IMR-90 (cell line): Measurements from ENCODE around the gene CCT4. TPM values are rescaled to one million over a fixed set of nuclear protein-coding genes. Genes with fewer than 3 reads are reported as not detected.
"Not testable (repeated sequence)": the region's sequence is repeated elsewhere in the genome, so short reads cannot be mapped to it uniquely, and the experiment has no call there.

Source experiments
- ATAC-seq: fragments of 200-7000 bp; cut with Tn5 transposase; 2 replicates; pipeline ENCODE4 v1.9.1; 2020; ENCODE audit warnings: low read depth, mild to moderate bottlenecking, moderate library complexity
- BruUV-seq: library from RNA; stranded (reverse); fragments of 400-500 nt; replicated peaks from 2 replicates; lab custom pipeline; 2021; lab: Mats Ljungman, UMichigan
- CTCF ChIA-PET: fragments of 300-600 bp; formaldehyde crosslinking; extraction: SDS; loops from one replicate; lab custom pipeline; 2021; ENCODE audit warnings: antibody characterized with exemption; lab: Yijun Ruan, JAX
- POLR2A ChIA-PET: fragments of 300-600 bp; sonication (Branson Sonifier 250); formaldehyde crosslinking; loops from one replicate; lab custom pipeline; 2022; ENCODE audit warnings: antibody characterized with exemption; ENCODE audit not compliant: unreplicated experiment; lab: Charles Lee
- DNase-seq: peaks from one replicate; pipeline ENCODE4 v3.0.0; 2013
- H2AFZ ChIP-seq: replicated peaks from 2 replicates; pipeline ENCODE3; 2013; ENCODE audit warnings: low read length, mild to moderate bottlenecking; ENCODE audit not compliant: poor library complexity
- H2AK5ac ChIP-seq: 2 replicates; pipeline ENCODE4 v1.6.1; 2013; ENCODE audit warnings: low read depth, low read length, inconsistent platforms
- H2AK9ac ChIP-seq: replicated peaks from 2 replicates; pipeline ENCODE3; 2013; ENCODE audit warnings: mild to moderate bottlenecking, low read depth, low read length, moderate library complexity; ENCODE audit not compliant: poor library complexity
- H2BK120ac ChIP-seq: 2 replicates; pipeline ENCODE4 v1.6.1; 2013; ENCODE audit warnings: low read depth, low read length, inconsistent platforms
- H2BK15ac ChIP-seq: 3 replicates; pipeline ENCODE4 v1.6.1; 2013; ENCODE audit warnings: low read depth, low read length, inconsistent platforms
- H2BK20ac ChIP-seq: 2 replicates; pipeline ENCODE4 v1.6.1; 2013; ENCODE audit warnings: low read depth, mild to moderate bottlenecking, inconsistent platforms, low read length, moderate library complexity
- H2BK5ac ChIP-seq: 2 replicates; pipeline ENCODE4 v1.6.1; 2013; ENCODE audit warnings: mild to moderate bottlenecking, low read depth, low read length, inconsistent platforms; ENCODE audit not compliant: poor library complexity, severe bottlenecking
- H3K14ac ChIP-seq: replicated peaks from 2 replicates; pipeline ENCODE4 v1.6.1; 2013; ENCODE audit warnings: low read depth, low read length, inconsistent platforms
- H3K18ac ChIP-seq: 2 replicates; pipeline ENCODE4 v1.6.1; 2013; ENCODE audit warnings: low read depth, low read length, control low read depth
- H3K23ac ChIP-seq: 2 replicates; pipeline ENCODE4 v1.6.1; 2013; ENCODE audit warnings: low read depth, low read length, inconsistent platforms
- H3K27ac ChIP-seq: 2 replicates; pipeline ENCODE4 v1.5.1; 2013; ENCODE audit warnings: mild to moderate bottlenecking, control low read depth, low read length; ENCODE audit not compliant: insufficient read depth
- H3K27me3 ChIP-seq: 2 replicates; pipeline ENCODE4 v1.6.1; 2013; ENCODE audit warnings: low read length; ENCODE audit not compliant: control insufficient read depth, insufficient read depth
- H3K36me3 ChIP-seq: 2 replicates; pipeline ENCODE4 v1.6.1; 2013; ENCODE audit warnings: low read length, mixed read lengths; ENCODE audit not compliant: control insufficient read depth, insufficient read depth
- H3K4ac ChIP-seq: 2 replicates; pipeline ENCODE4 v1.6.1; 2013; ENCODE audit warnings: low read depth, low read length, inconsistent platforms
- H3K4me1 ChIP-seq: 2 replicates; pipeline ENCODE4 v1.6.1; 2013; ENCODE audit warnings: low read length, mixed read lengths; ENCODE audit not compliant: control insufficient read depth, insufficient read depth
- H3K4me2 ChIP-seq: 2 replicates; pipeline ENCODE4 v1.6.1; 2013; ENCODE audit warnings: low read depth, mild to moderate bottlenecking, control low read depth, low read length, moderate library complexity
- H3K4me3 ChIP-seq: 2 replicates; pipeline ENCODE4 v1.5.1; 2013; ENCODE audit warnings: low read depth, mild to moderate bottlenecking, control low read depth, low read length, moderate library complexity; ENCODE audit not compliant: insufficient read depth
- H3K56ac ChIP-seq: 2 replicates; pipeline ENCODE4 v1.6.1; 2013; ENCODE audit warnings: low read length, inconsistent platforms; ENCODE audit not compliant: insufficient read depth; ENCODE audit errors: extremely low read depth
- H3K79me1 ChIP-seq, 2 experiments: 2 replicates each; pipeline ENCODE4 v1.6.1; 2013; ENCODE audit warnings: low read length in 2 of 2, inconsistent platforms in 1 of 2, low read depth in 1 of 2
- H3K9ac ChIP-seq: 2 replicates; pipeline ENCODE4 v1.6.1; 2013; ENCODE audit warnings: low read depth, low read length, control low read depth
- H3K9me1 ChIP-seq: 2 replicates; pipeline ENCODE4 v1.6.1; 2013; ENCODE audit warnings: low read length, inconsistent platforms; ENCODE audit not compliant: insufficient read depth
- H3K9me3 ChIP-seq: 2 replicates; pipeline ENCODE4 v1.6.1; 2013; ENCODE audit warnings: low read length; ENCODE audit not compliant: control insufficient read depth, insufficient read depth
- H4K20me1 ChIP-seq: 2 replicates; pipeline ENCODE4 v1.6.1; 2013; ENCODE audit warnings: low read length, inconsistent platforms; ENCODE audit not compliant: insufficient read depth
- H4K5ac ChIP-seq: 2 replicates; pipeline ENCODE4 v1.6.1; 2013; ENCODE audit warnings: mild to moderate bottlenecking, low read depth, low read length, control low read depth
- H4K8ac ChIP-seq, 2 experiments: 2 replicates each; pipeline ENCODE4 v1.6.1; 2013; ENCODE audit warnings: low read depth in 2 of 2, low read length in 2 of 2, control low read depth in 1 of 2, inconsistent platforms in 1 of 2
- H4K91ac ChIP-seq: 2 replicates; pipeline ENCODE4 v1.6.1; 2013; ENCODE audit warnings: low read depth, low read length, inconsistent platforms; ENCODE audit not compliant: insufficient read depth
- WGBS, 2 experiments: methylation state at CpG; one replicate each; pipeline versions ENCODE4 v1.1.5 to v1.1.7; 2013; ENCODE audit warnings: missing lambda C conversion rate in 2 of 2; ENCODE audit not compliant: insufficient read length in 1 of 2; ENCODE audit errors: extremely low coverage in 2 of 2; 5-methylcytosine and 5-hydroxymethylcytosine counted together
- dilution Hi-C: fragments of 300-500 bp; cut with HindIII; formaldehyde crosslinking; loops from one replicate; pipeline ENCODE4 v1.14.3; 2018; ENCODE audit warnings: low sequenced_read_pairs; ENCODE audit not compliant: unreplicated experiment
- in situ Hi-C: fragments of 300-500 bp; cut with MboI; formaldehyde crosslinking; loops from 3 replicates; pipeline ENCODE4 v1.14.3; 2019; ENCODE audit warnings: low sequenced_read_pairs, inconsistent platforms, mixed read lengths
- intact Hi-C: fragments of 100-400 bp; cut with micrococcal nuclease; formaldehyde crosslinking; loops from 2 replicates; pipeline ENCODE4 v1.10.0; 2022
- polyA plus RNA-seq, 3 experiments: library from polyadenylated mRNA; depleted of rRNA; stranded (reverse); fragments of >200 nt; gene quantifications; 2 replicates each; pipeline ENCODE4 v1.2.3, GENCODE V29; 2012; ENCODE audit warnings: low replicate concordance in 1 of 3
- total RNA-seq: library from RNA; depleted of rRNA; stranded (reverse); fragments of >200 nt; gene quantifications from 2 replicates; pipeline ENCODE4 v1.2.3, GENCODE V29; 2012

Gene CCT4
- total and polyA plus RNA-seq, 2 of the 4 experiments (the other 2 are of a cell fraction), result 94.4 to 187 TPM

DNA sequence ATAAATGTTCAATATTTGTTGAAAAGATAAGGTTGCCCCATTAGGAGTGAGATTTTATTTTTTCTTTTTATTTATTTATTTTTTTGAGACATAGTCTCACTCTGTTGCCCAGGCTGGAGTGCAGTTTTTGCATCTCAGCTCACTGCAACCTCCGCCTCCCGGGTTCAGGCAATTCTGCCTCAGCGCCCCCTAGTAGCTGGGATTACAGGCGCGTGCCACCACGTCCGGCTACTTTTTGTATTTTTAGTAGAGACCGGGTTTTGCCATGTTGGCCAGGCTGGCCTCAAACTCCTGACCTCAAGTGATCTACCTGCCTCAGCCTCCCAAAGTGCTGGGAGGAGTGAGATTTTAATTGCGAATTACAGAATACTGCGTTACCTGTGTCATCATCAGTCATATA, 37.2 kb downstream of the CCT4 start:
- H3K18ac ChIP-seq, POLR2A ChIA-PET, DNase-seq, H3K9me3 ChIP-seq, H3K4me3 ChIP-seq, H2BK15ac ChIP-seq, H2BK20ac ChIP-seq, intact Hi-C loops, H2AK9ac ChIP-seq, H4K8ac ChIP-seq, H4K91ac ChIP-seq, H4K20me1 ChIP-seq, H3K4me1 ChIP-seq, H4K5ac ChIP-seq, H2AFZ ChIP-seq, H3K56ac ChIP-seq, H2BK5ac ChIP-seq, CTCF ChIA-PET, H3K9me1 ChIP-seq, ATAC-seq, H3K27ac ChIP-seq, H3K14ac ChIP-seq, H3K4ac ChIP-seq, H3K4me2 ChIP-seq, H3K23ac ChIP-seq, H2AK5ac ChIP-seq, H3K9ac ChIP-seq, H3K27me3 ChIP-seq, dilution Hi-C loops, BruUV-seq, H3K36me3 ChIP-seq, H2BK120ac ChIP-seq, in situ Hi-C loops, H3K79me1 ChIP-seq: not testable (repeated sequence)
- WGBS, 2 experiments, result 93% methylated on average over 2 of the region's 10 CpGs; no CpG with 5 or more reads in 1 of the 2 experiments
